Keratinocyte (primary cell): Measurements from ENCODE around the gene GAPDHS. TPM values are rescaled to one million over a fixed set of nuclear protein-coding genes. Genes with fewer than 3 reads are reported as not detected.

ENCODE experiments used
- DNase-seq: peaks from one replicate; pipeline ENCODE4 v3.0.0-alpha.2; 2011; ENCODE audit warnings: low read depth, missing footprints, low spot score
- FAIRE-seq: peaks from 2 replicates; lab custom pipeline; 2011; peaks lifted over from hg19 to GRCh38; lab: Jason Lieb, UNC
- H2AFZ ChIP-seq: 2 replicates; pipeline ENCODE4 v1.6.0; 2012; ENCODE audit warnings: low read length, control low read depth, inconsistent platforms; ENCODE audit not compliant: control insufficient read depth
- H3K27ac ChIP-seq: 2 replicates; pipeline ENCODE4 v1.5.1; 2011; ENCODE audit warnings: low read length; ENCODE audit not compliant: control insufficient read depth, insufficient read depth
- H3K27me3 ChIP-seq: 3 replicates; pipeline ENCODE4 v1.6.0; 2011; ENCODE audit warnings: low read length; ENCODE audit not compliant: control insufficient read depth, insufficient read depth; ENCODE audit errors: extremely low read depth
- H3K36me3 ChIP-seq, 2 experiments: 2 replicates in 1 of 2; 3 replicates in 1 of 2; pipeline ENCODE4 v1.5.1; 2011; ENCODE audit warnings: low read length in 2 of 2, mild to moderate bottlenecking in 1 of 2; ENCODE audit not compliant: control insufficient read depth in 2 of 2, insufficient read depth in 2 of 2; ENCODE audit errors: extremely low read depth in 1 of 2
- H3K4me1 ChIP-seq: 3 replicates; pipeline ENCODE4 v1.5.1; 2011; ENCODE audit warnings: low read length; ENCODE audit not compliant: control insufficient read depth, insufficient read depth; ENCODE audit errors: extremely low read depth
- H3K4me2 ChIP-seq: 3 replicates; pipeline ENCODE4 v1.6.0; 2011; ENCODE audit warnings: low read depth, low read length; ENCODE audit not compliant: control insufficient read depth, insufficient read depth; ENCODE audit errors: extremely low read depth
- H3K4me3 ChIP-seq, 3 experiments: fragments of 200-600 bp in 1 of 3; sonication (generic) in 1 of 3; 2 replicates in 2 of 3; 3 replicates in 1 of 3; pipeline ENCODE4 v1.5.1; 2011 to 2016; ENCODE audit warnings: low read length in 3 of 3, mild to moderate bottlenecking in 3 of 3, control low read depth in 2 of 3, inconsistent platforms in 1 of 3, low read depth in 1 of 3, mixed read lengths in 1 of 3, mixed run types in 1 of 3, moderate library complexity in 1 of 3; ENCODE audit not compliant: control insufficient read depth in 2 of 3, insufficient read depth in 2 of 3; ENCODE audit errors: extremely low read depth in 1 of 3
- H3K79me2 ChIP-seq: 2 replicates; pipeline ENCODE4 v1.6.0; 2012; ENCODE audit warnings: low read length; ENCODE audit not compliant: control insufficient read depth, insufficient read depth
- H3K9ac ChIP-seq: 3 replicates; pipeline ENCODE4 v1.6.0; 2011; ENCODE audit warnings: low read length; ENCODE audit not compliant: control insufficient read depth, insufficient read depth; ENCODE audit errors: extremely low read depth
- H3K9me1 ChIP-seq: 3 replicates; pipeline ENCODE4 v1.6.0; 2011; ENCODE audit warnings: low read length; ENCODE audit not compliant: control insufficient read depth, insufficient read depth; ENCODE audit errors: extremely low read depth
- H3K9me3 ChIP-seq: 2 replicates; pipeline ENCODE4 v1.5.1; 2012; ENCODE audit warnings: low read depth, low read length; ENCODE audit not compliant: control insufficient read depth
- H4K20me1 ChIP-seq: 3 replicates; pipeline ENCODE4 v1.6.0; 2011; ENCODE audit warnings: low read length; ENCODE audit not compliant: control insufficient read depth, insufficient read depth; ENCODE audit errors: extremely low read depth
- CTCF ChIP-seq, 3 experiments: IDR thresholded peaks in 1 of 3; conservative IDR thresholded peaks in 1 of 3; optimal IDR thresholded peaks in 1 of 3; 2 replicates in 2 of 3; 3 replicates in 1 of 3; pipeline versions ENCODE3 to v1.5.1; 2011; ENCODE audit warnings: low read length in 3 of 3, mild to moderate bottlenecking in 3 of 3, moderate library complexity in 2 of 3, control low read depth in 1 of 3, inconsistent platforms in 1 of 3; ENCODE audit not compliant: insufficient read depth in 2 of 3; ENCODE audit errors: extremely low read depth in 1 of 3
- EZH2 ChIP-seq: IDR thresholded peaks from one replicate; pipeline ENCODE4 v1.6.1; 2012; ENCODE audit warnings: inconsistent platforms, mild to moderate bottlenecking, low read length, moderate library complexity
- dilution Hi-C: fragments of 300-500 bp; cut with MboI; formaldehyde crosslinking; loops from one replicate; pipeline ENCODE4 v1.7.0; 2020; ENCODE audit warnings: low sequenced_read_pairs; ENCODE audit not compliant: extremely low pct_ligation_motif_present
- polyA plus RNA-seq, 5 experiments: library from polyadenylated mRNA; depleted of rRNA in 3 of 5; stranded (reverse) in 3 of 5; stranded (forward) in 1 of 5; unstranded in 1 of 5; fragments of >200 nt; gene quantifications; 1 replicate in 1 of 5; 2 replicates in 3 of 5; 3 replicates in 1 of 5; pipeline versions ENCODE4 v1.2.1 to v1.2.3, GENCODE V29; 2011 to 2012; ENCODE audit warnings: missing spikeins in 2 of 5, low read depth in 1 of 5, low replicate concordance in 1 of 5

Gene GAPDHS
- polyA plus RNA-seq, 1 donor (not counting 4 experiments of a cell fraction or from before 2014, with no cell fraction given): 0.08 TPM

GRCh38 chr19:35491836-35492360, 41.4 kb upstream of the GAPDHS start:
- Histone ChIP-seq H3K79me2 (no peaks in the 10 kb centered on the region), H3K36me3 (no peaks in the 10 kb centered on the region), H3K9me3 (no peaks in the 10 kb centered on the region), H3K9ac (no peak overlapping the region), H3K9me1 (no peaks in the 10 kb centered on the region), H2AFZ (no peak overlapping the region), H4K20me1 (peaks cover 2% of the 10 kb centered on the region), H3K27me3 (peaks cover 22% of the 10 kb centered on the region), H3K4me1 (peaks cover 18% of the 10 kb centered on the region), H3K4me2 (no peak overlapping the region), H3K4me3 (no peak overlapping the region), H3K27ac (no peak overlapping the region)
- DNase-seq (no peak), FAIRE-seq (no peak)
- TF ChIP-seq EZH2: no peak
- TF ChIP-seq CTCF (optimal IDR thresholded peaks at IDR 0.05 in 1 of 3, IDR thresholded peaks at IDR 0.05 in 1 of 3, conservative IDR thresholded peaks at IDR 0.05 in 1 of 3; ENCODE audit: extremely low read depth in 1 of 3, insufficient read depth in 2 of 3, low read length in 3 of 3): no peak
- dilution Hi-C loops: no loop called here

GRCh38 chr19:35493971-35494370, 39.3 kb upstream of the GAPDHS start:
- Histone ChIP-seq H2AFZ (peak overlapping the region; percentile 77), H3K9ac (no peak overlapping the region), H3K4me2 (peak overlapping the region; percentile 73), H3K9me3 (no peaks in the 10 kb centered on the region), H4K20me1 (peaks cover 2% of the 10 kb centered on the region), H3K36me3 (peaks cover 5 to 6% of the 10 kb centered on the region in 2 experiments), H3K79me2 (no peaks in the 10 kb centered on the region), H3K27me3 (peaks cover 16% of the 10 kb centered on the region), H3K4me3 (peak overlapping the region in 2 of 3 experiments; percentile 35 to 53), H3K4me1 (peaks cover 18% of the 10 kb centered on the region), H3K27ac (no peak overlapping the region), H3K9me1 (no peaks in the 10 kb centered on the region)
- TF ChIP-seq CTCF (optimal IDR thresholded peaks at IDR 0.05 in 1 of 3, IDR thresholded peaks at IDR 0.05 in 1 of 3, conservative IDR thresholded peaks at IDR 0.05 in 1 of 3; ENCODE audit: extremely low read depth in 1 of 3, insufficient read depth in 2 of 3, low read length in 3 of 3): no peak
- no peak for TF ChIP-seq EZH2
- FAIRE-seq (peak; percentile 88), DNase-seq (no peak)
- dilution Hi-C loops: no loop called here
